Measurements from ENCODE around the gene MMP15. TPM values are rescaled to one million over a fixed set of nuclear protein-coding genes. Genes with fewer than 3 reads are reported as not detected.
"Not testable (repeated sequence)": the region's sequence is repeated elsewhere in the genome, so short reads cannot be mapped to it uniquely, and the experiment has no call there.

Gene MMP15
- total RNA-seq, 4 donors from 2014 or later, result under 0.01 to 12.5 (median 2.6) TPM

- intact Hi-C loops (cut with DNase I; ENCODE audit: low total_unique reads), result no loop called here
- Histone ChIP-seq H3K36me3 (no peaks in the 10 kb centered on the region), H3K4me1 (no peaks in the 10 kb centered on the region)
These were observed 49.1 kb downstream of the MMP15 start for GRCh38 chr16:58074657-58075056.

GRCh38 chr16:58076514-58076913 lies 51.0 kb downstream of the MMP15 start:
- no peaks in the 10 kb centered on the region for H3K4me1 ChIP-seq
- H3K4me3 ChIP-seq, result no peak overlapping the region
- TF ChIP-seq, protein P1, sequence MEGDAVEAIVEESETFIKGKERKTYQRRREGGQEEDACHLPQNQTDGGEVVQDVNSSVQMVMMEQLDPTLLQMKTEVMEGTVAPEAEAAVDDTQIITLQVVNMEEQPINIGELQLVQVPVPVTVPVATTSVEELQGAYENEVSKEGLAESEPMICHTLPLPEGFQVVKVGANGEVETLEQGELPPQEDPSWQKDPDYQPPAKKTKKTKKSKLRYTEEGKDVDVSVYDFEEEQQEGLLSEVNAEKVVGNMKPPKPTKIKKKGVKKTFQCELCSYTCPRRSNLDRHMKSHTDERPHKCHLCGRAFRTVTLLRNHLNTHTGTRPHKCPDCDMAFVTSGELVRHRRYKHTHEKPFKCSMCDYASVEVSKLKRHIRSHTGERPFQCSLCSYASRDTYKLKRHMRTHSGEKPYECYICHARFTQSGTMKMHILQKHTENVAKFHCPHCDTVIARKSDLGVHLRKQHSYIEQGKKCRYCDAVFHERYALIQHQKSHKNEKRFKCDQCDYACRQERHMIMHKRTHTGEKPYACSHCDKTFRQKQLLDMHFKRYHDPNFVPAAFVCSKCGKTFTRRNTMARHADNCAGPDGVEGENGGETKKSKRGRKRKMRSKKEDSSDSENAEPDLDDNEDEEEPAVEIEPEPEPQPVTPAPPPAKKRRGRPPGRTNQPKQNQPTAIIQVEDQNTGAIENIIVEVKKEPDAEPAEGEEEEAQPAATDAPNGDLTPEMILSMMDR (IDR thresholded peaks at IDR 0.05), result no peak
- no peak for TF ChIP-seq POLR2A (IDR thresholded peaks at IDR 0.05)
- DNase-seq, result no peak
- intact Hi-C loops (cut with DNase I; ENCODE audit: low total_unique reads), result no loop called here
- H3K27me3 ChIP-seq, result no peaks in the 10 kb centered on the region
- no peaks in the 10 kb centered on the region for H3K36me3 ChIP-seq
- H3K9me3 ChIP-seq, result no peaks in the 10 kb centered on the region
- no peak overlapping the region for H3K27ac ChIP-seq

More at GRCh38 chr16:58074657-58075056, 49.1 kb downstream of the MMP15 start:
- Histone ChIP-seq H3K4me3 (no peak overlapping the region), H3K27me3 (no peaks in the 10 kb centered on the region), H3K27ac (no peak overlapping the region), H3K9me3 (no peaks in the 10 kb centered on the region)
- DNase-seq, result no peak
- TF ChIP-seq, protein P1 (IDR thresholded peaks at IDR 0.05), result no peak
- TF ChIP-seq POLR2A (IDR thresholded peaks at IDR 0.05), result no peak

DNA sequence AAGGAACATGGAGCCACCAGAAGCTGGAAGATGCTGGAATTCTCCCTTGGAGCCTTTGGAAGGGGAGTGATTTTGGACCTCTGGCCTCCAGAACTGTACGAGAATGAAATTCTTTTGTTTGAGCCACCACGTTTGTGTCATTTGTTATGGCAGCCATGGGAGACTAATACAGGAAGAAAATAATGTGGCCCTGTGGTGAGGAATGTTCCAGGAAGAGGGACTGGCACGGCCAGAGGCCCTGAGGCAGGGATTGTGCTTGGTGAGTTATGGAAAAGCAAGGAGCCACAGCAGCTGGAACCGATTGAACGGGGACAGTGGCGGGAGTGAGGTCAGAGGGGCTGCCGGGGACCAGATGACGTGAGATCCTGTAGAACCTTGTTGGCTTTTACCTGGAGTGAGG lies 52.2 kb downstream of the MMP15 start:
- intact Hi-C loops (cut with DNase I; ENCODE audit: low total_unique reads), result no loop called here
- no peak for DNase-seq
- Histone ChIP-seq H3K27ac (no peak overlapping the region), H3K4me1 (no peaks in the 10 kb centered on the region), H3K9me3 (no peaks in the 10 kb centered on the region), H3K27me3 (no peaks in the 10 kb centered on the region), H3K4me3 (no peak overlapping the region), H3K36me3 (no peaks in the 10 kb centered on the region)
- TF ChIP-seq, protein P1 (IDR thresholded peaks at IDR 0.05), result no peak
- TF ChIP-seq POLR2A (IDR thresholded peaks at IDR 0.05), result no peak

DNA sequence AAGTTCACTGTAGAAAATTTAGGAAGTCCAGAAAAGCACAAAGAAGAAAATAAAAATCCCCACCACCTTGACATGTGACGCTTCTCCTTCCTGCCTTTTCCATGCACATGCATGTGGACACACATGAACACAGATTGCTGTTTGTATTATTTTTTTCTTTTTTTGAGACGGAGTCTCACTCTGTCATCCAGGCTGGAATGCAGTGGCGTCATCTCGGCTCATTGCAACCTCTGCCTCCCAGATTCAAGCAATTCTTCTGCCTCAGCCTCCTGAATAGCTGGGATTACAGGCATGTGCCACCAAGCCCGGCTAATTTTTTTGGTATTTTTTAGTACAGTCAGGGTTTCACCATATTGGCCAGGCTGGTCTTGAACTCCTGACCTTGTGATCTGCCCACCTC lies 55.1 kb downstream of the MMP15 start:
- H3K27me3 ChIP-seq; DNase-seq; H3K9me3 ChIP-seq; intact Hi-C loops (cut with DNase I; ENCODE audit: low total_unique reads); H3K36me3 ChIP-seq; H3K4me1 ChIP-seq; H3K27ac ChIP-seq; H3K4me3 ChIP-seq: not testable (repeated sequence)

DNA sequence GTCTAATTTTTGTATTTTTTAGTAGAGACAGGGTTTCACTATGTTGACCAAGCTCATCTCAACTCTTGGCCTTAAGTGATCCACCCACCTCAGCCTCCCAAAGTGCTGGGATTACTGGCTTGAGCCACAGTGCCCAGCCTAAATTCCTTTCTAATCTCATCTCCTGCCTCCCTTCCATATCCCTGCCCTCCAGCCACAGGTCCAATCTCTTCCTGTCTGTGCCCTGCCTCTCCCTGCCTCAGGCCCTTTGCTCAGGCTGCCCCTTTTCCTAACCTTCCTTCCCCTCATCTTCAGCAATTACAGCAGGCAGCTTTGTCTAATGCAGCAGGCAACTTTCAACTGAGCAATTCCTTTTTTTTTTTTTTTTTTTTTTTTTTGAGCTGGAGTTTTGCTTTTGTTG lies 56.8 kb downstream of the MMP15 start:
- no peaks in the 10 kb centered on the region for H3K9me3 ChIP-seq
- H3K27me3 ChIP-seq, result no peaks in the 10 kb centered on the region
- no peak overlapping the region for H3K4me3 ChIP-seq
- H3K36me3 ChIP-seq, result no peaks in the 10 kb centered on the region
- intact Hi-C loops (cut with DNase I; ENCODE audit: low total_unique reads), result no loop called here
- TF ChIP-seq POLR2A (IDR thresholded peaks at IDR 0.05), result no peak
- TF ChIP-seq, protein P1 (IDR thresholded peaks at IDR 0.05), result no peak
- no peaks in the 10 kb centered on the region for H3K4me1 ChIP-seq
- H3K27ac ChIP-seq, result no peak overlapping the region
- DNase-seq, result no peak

DNA sequence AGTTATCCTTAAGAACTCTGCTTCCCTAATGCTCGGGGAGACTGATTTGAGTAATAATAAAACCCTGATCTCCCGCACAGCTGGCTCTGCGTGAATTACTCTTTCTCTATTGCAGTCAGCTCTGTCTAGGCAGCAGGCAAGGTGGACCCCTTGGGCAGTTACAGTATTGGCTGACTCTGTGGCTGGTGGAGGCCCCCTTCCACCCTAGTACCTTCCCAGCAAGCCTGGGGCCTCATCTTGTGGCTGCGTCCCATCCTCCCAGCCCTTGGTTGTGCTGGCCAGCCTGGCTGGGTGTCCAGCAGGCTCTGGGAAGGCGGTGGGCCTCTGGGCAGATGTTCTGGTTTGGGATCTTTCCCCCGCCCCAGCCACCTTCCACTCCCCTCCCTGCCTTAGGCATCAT lies 59.1 kb downstream of the MMP15 start:
- Histone ChIP-seq H3K4me3 (no peak overlapping the region), H3K27me3 (no peaks in the 10 kb centered on the region), H3K4me1 (no peaks in the 10 kb centered on the region), H3K36me3 (no peaks in the 10 kb centered on the region), H3K9me3 (no peaks in the 10 kb centered on the region), H3K27ac (no peak overlapping the region)
- no peak for DNase-seq
- TF ChIP-seq POLR2A (IDR thresholded peaks at IDR 0.05), result no peak
- TF ChIP-seq, protein P1 (IDR thresholded peaks at IDR 0.05), result no peak
- intact Hi-C loops (cut with DNase I; ENCODE audit: low total_unique reads), result no loop called here

Measured in uterus (tissue), 4 donors.